NCI-H82 treated with DMSO at 0.1 percent for 48 hours (cell line): ENCODE results near the gene NKD2.
"Not testable (repeated sequence)": the region's sequence is repeated elsewhere in the genome, so short reads cannot be mapped to it uniquely, and the experiment has no call there.

Source experiments
- DNase-seq: peaks from one replicate; lab custom pipeline; 2025; ENCODE audit not compliant: unreplicated experiment; lab: John Stamatoyannopoulos, UW

Gene NKD2

GRCh38 chr5:1067141-1068121 lies 58.8 kb downstream of the NKD2 start:
- DNase-seq, result no peak

- no peak for DNase-seq
Measured at GRCh38 chr5:1068204-1068894, 59.7 kb downstream of the NKD2 start.

GRCh38 chr5:1068895-1069719 lies 60.5 kb downstream of the NKD2 start:
- no peak for DNase-seq

GRCh38 chr5:1069720-1070088 lies 61.1 kb downstream of the NKD2 start:
- no peak for DNase-seq

GRCh38 chr5:1073239-1074102 lies 64.9 kb downstream of the NKD2 start:
- no peak for DNase-seq

- no peak for DNase-seq
Measured at GRCh38 chr5:1074226-1074625, 65.6 kb downstream of the NKD2 start.

- no peak for DNase-seq
Measured at GRCh38 chr5:1074816-1075554, 66.4 kb downstream of the NKD2 start.

GRCh38 chr5:1075555-1075881 lies 66.9 kb downstream of the NKD2 start:
- no peak for DNase-seq

GRCh38 chr5:1075931-1076330 lies 67.3 kb downstream of the NKD2 start:
- DNase-seq, result no peak

- no peak for DNase-seq
Measured at GRCh38 chr5:1076406-1076805, 67.8 kb downstream of the NKD2 start.

- DNase-seq, result no peak
Measured at GRCh38 chr5:1077026-1077425, 68.4 kb downstream of the NKD2 start.

- no peak for DNase-seq
Measured at GRCh38 chr5:1077491-1078020, 69.0 kb downstream of the NKD2 start.

- no peak for DNase-seq
Measured at GRCh38 chr5:1078206-1078605, 69.6 kb downstream of the NKD2 start.

GRCh38 chr5:1078851-1079250 lies 70.2 kb downstream of the NKD2 start:
- no peak for DNase-seq

- DNase-seq, result no peak
Measured at GRCh38 chr5:1079486-1079885, 70.9 kb downstream of the NKD2 start.

- DNase-seq, result no peak
Measured at GRCh38 chr5:1079961-1080360, 71.4 kb downstream of the NKD2 start.

GRCh38 chr5:1080432-1080831 lies 71.8 kb downstream of the NKD2 start:
- DNase-seq, result no peak

- no peak for DNase-seq
Measured at GRCh38 chr5:1081519-1081918, 72.9 kb downstream of the NKD2 start.

GRCh38 chr5:1083026-1083425 lies 74.4 kb downstream of the NKD2 start:
- not testable (repeated sequence) for DNase-seq
